ENCODE results near the gene BICDL2.

BICDL2 gene

GRCh38 chr16:2991566-2992261, 45.0 kb downstream of the BICDL2 start:
- no peak for DNase-seq
- no peak for TF ChIP-seq POLR2A (IDR thresholded peaks at IDR 0.05; ENCODE audit: low read length)
- no peak for TF ChIP-seq GATA1 (IDR thresholded peaks at IDR 0.05; ENCODE audit: low read depth, low read length)

- TF ChIP-seq GATA1 (IDR thresholded peaks at IDR 0.05; ENCODE audit: low read depth, low read length) (no peak), POLR2A (IDR thresholded peaks at IDR 0.05; ENCODE audit: low read length) (no peak)
- DNase-seq, result no peak
These were observed 45.9 kb downstream of the BICDL2 start for GRCh38 chr16:2990891-2991290.

- no peak for TF ChIP-seq POLR2A (IDR thresholded peaks at IDR 0.05; ENCODE audit: low read length)
- TF ChIP-seq GATA1 (IDR thresholded peaks at IDR 0.05; ENCODE audit: low read depth, low read length), result no peak
- no peak for DNase-seq
These were observed 48.1 kb downstream of the BICDL2 start for GRCh38 chr16:2988590-2989099.

DNA sequence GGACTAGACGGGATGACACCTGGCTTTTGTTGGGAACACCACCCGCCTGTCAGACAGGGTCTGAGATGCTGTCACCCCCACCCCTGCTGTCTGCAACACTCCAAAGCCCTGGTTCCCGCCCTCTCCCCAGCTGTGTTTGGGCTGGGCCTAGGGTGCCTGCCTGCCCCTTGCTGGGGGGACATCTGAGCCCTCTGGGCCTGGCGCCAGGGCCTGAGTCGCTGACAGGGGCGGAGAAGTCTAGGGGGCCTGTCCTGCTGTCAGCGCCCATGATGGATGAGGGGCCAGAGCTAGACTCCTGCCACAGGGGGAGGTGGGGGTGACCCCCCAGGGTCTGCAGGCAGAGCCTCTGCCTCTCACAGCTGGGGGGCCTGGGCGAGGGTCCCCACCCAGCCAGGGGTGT, 48.9 kb downstream of the BICDL2 start:
- TF ChIP-seq POLR2A (IDR thresholded peaks at IDR 0.05; ENCODE audit: low read length), result no peak
- no peak for TF ChIP-seq GATA1 (IDR thresholded peaks at IDR 0.05; ENCODE audit: low read depth, low read length)

DNA sequence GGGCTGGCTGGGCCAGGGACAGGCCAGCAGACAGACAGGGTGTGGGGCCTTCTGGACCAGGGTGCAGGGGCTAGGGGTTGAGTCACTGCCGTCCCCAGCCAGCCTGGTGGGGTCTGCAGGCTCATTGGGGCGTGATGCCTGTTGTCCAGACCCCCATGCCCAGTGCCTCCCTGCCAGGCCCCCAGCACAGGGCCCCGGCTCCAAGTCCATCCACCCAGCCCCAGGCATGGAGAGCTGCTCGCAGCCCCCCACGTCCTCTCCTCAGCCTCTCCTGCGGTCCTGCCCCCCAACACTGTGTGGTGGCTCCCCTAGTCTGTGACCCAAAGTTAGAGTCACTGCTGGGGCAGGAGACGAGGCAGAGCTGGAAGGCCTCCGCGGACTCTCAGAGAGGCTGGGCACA, 49.5 kb downstream of the BICDL2 start:
- DNase-seq, result no peak

More for the DNA sequence above, 48.9 kb downstream of the BICDL2 start:
- peak; percentile 22 to 29 for DNase-seq

GRCh38 chr16:2986623-2987188, 50.0 kb downstream of the BICDL2 start:
- DNase-seq, result no peak
- no peak for TF ChIP-seq GATA1 (IDR thresholded peaks at IDR 0.05; ENCODE audit: low read depth, low read length)
- no peak for TF ChIP-seq POLR2A (IDR thresholded peaks at IDR 0.05; ENCODE audit: low read length)

More for the DNA sequence above, 49.5 kb downstream of the BICDL2 start:
- no peak for TF ChIP-seq POLR2A (IDR thresholded peaks at IDR 0.05; ENCODE audit: low read length)
- no peak for TF ChIP-seq GATA1 (IDR thresholded peaks at IDR 0.05; ENCODE audit: low read depth, low read length)

DNA sequence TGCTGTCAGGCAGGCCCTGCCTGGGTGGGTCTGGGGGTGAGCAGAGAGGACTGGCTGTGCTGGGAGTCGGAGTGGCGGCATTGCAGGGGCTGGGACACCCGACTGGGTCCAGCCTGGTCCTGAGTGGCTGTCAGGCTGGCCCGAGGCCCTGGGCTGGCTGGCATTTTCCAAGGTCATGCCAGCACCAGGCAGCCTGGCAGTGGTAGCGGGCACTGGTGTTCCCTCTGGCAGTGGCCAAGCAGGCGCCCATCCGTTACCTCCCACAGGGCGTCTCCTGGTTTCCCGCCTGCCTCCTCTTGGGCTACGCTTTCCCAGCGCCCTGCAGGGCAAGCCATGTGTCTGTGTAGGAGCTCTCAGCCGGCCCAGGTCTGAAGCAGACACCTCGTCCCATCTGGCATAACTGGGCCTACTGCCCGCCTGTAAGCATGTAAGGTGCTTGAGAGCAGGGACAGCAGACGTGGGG, 50.8 kb downstream of the BICDL2 start:
- TF ChIP-seq POLR2A (IDR thresholded peaks at IDR 0.05; ENCODE audit: low read length) (no peak), GATA1 (IDR thresholded peaks at IDR 0.05; ENCODE audit: low read depth, low read length) (no peak)
- DNase-seq, result no peak

DNA sequence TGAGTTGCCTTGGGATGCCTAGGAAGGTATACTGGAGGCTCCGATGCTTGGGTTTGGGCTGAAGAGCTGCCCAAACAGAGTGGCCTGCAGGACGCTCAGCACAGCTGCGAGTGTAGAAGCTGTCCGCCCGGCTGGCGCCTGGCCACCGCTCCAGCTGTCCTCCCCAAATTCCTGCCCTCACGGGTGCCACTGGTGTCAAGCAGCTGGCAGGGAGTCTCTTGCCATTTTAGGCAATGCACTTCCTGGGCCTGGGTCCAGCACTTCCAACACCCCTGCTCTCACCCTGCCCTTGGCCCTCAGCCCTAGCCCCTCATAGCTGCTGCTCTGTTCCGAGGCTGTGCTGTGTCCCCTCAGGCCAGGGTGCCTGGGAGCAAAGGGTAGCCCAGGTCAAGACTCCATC, 51.3 kb downstream of the BICDL2 start:
- DNase-seq, result no peak
- TF ChIP-seq POLR2A (IDR thresholded peaks at IDR 0.05; ENCODE audit: low read length), result no peak
- no peak for TF ChIP-seq GATA1 (IDR thresholded peaks at IDR 0.05; ENCODE audit: low read depth, low read length)

GRCh38 chr16:2983706-2984136, 53.0 kb downstream of the BICDL2 start:
- TF ChIP-seq POLR2A (IDR thresholded peaks at IDR 0.05; ENCODE audit: low read length) (no peak), GATA1 (IDR thresholded peaks at IDR 0.05; ENCODE audit: low read depth, low read length) (no peak)
- DNase-seq, result peak; percentile 77 to 86

DNA sequence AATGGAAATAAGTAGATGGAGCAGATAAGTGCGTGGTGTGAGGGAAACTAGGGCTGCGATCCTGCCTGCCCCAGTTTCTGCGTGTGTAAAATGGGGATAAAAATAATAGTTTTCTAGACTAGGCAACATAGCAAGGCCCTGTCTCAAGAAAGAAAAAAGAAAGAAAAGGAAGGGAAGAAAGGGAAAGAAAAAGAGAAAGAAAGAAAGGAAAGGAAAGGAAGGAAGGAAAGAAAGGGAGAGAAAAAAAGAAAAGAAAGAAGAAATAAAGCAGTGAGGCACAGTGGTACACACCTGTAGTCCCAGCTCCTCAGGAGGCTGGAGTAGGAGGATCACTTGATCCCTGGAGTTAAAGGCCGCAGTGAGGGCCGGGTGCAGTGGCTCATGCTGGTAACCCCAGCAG, 54.3 kb downstream of the BICDL2 start:
- DNase-seq, result no peak
- TF ChIP-seq GATA1 (IDR thresholded peaks at IDR 0.05; ENCODE audit: low read depth, low read length), result no peak
- TF ChIP-seq POLR2A (IDR thresholded peaks at IDR 0.05; ENCODE audit: low read length), result no peak

DNA sequence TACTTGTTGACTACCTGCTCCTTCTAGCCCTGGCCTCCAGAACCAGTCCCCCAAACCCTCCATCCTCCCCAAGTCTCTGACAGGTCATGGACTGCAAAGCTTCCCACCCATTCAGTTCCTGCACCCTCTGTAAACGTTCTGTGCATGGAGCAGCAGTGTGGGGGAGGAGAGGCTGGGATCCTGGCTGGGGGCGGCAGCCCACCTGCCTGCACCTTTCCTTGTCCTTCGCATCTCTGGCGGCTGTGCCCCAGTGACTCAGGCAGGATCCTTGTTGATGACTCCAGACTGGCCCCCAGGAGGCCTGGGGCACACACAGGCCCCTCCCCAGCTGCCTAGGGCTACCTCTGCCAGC, 54.9 kb downstream of the BICDL2 start:
- no peak for DNase-seq
- TF ChIP-seq GATA1 (IDR thresholded peaks at IDR 0.05; ENCODE audit: low read depth, low read length), result no peak
- no peak for TF ChIP-seq POLR2A (IDR thresholded peaks at IDR 0.05; ENCODE audit: low read length)

GRCh38 chr16:2981177-2981898, 55.4 kb downstream of the BICDL2 start:
- peak; percentile 44 to 49 for DNase-seq
- TF ChIP-seq POLR2A (IDR thresholded peaks at IDR 0.05; ENCODE audit: low read length) (no peak), GATA1 (IDR thresholded peaks at IDR 0.05; ENCODE audit: low read depth, low read length) (no peak)

GRCh38 chr16:2980227-2981176, 56.2 kb downstream of the BICDL2 start, which contains the start of gene PKMYT1:
Gene PKMYT1, minus strand, starts transcription at chr16:2980446. Its CDS starts 789 bp downstream, at chr16:2979657.
- TF ChIP-seq GATA1 (IDR thresholded peaks at IDR 0.05; ENCODE audit: low read depth, low read length) (no peak), POLR2A (IDR thresholded peaks at IDR 0.05; ENCODE audit: low read length) (peak; percentile 96)
- DNase-seq, result peak; percentile 94 to 98
